Thoracic aorta (tissue), 2 donors: ENCODE results near the gene PSMD13. TPM values are rescaled to one million over a fixed set of nuclear protein-coding genes. Genes with fewer than 3 reads are reported as not detected.

Source experiments
- ATAC-seq: fragments of 150-250 bp; one replicate; pipeline ENCODE4 v1.8.0; 2017; ENCODE audit warnings: low read depth; ENCODE audit not compliant: insufficient number of reproducible peaks, low FRiP score
- DNase-seq: peaks from one replicate; pipeline ENCODE4 v3.0.0-alpha.2; 2020; ENCODE audit warnings: low spot score
- H3K27ac ChIP-seq, 2 donors: fragments of 200-600 bp; sonication (generic); 1 replicate in 1 of 2; 2 replicates in 1 of 2; pipeline ENCODE4 v1.5.1; 2016; ENCODE audit warnings: mild to moderate bottlenecking in 2 of 2, moderate library complexity in 2 of 2
- H3K27me3 ChIP-seq: fragments of 200-600 bp; sonication (generic); replicated peaks from 2 replicates; pipeline ENCODE4 v1.6.0; 2016; ENCODE audit warnings: mild to moderate bottlenecking; ENCODE audit not compliant: insufficient read depth
- H3K36me3 ChIP-seq: fragments of 200-600 bp; sonication (generic); one replicate; pipeline ENCODE4 v1.5.1; 2016
- H3K4me1 ChIP-seq, 2 donors: fragments of 200-600 bp; sonication (generic); 1 replicate in 1 of 2; 2 replicates in 1 of 2; pipeline versions ENCODE4 v1.5.1 to v1.6.0; 2016; ENCODE audit warnings: low read depth in 2 of 2, mild to moderate bottlenecking in 1 of 2; ENCODE audit not compliant: control insufficient read depth in 1 of 2
- H3K4me3 ChIP-seq: fragments of 200-600 bp; sonication (generic); 2 replicates; pipeline ENCODE4 v1.5.1; 2016; ENCODE audit warnings: mild to moderate bottlenecking
- H3K9me3 ChIP-seq: fragments of 200-600 bp; sonication (generic); 2 replicates; pipeline ENCODE4 v1.5.1; 2016
- total RNA-seq, 2 donors: library from RNA; depleted of rRNA; stranded (reverse); fragments of >200 nt; gene quantifications; one replicate each; pipeline versions ENCODE4 v1.1.0 to v1.2.3, GENCODE V29; 2016
- TF ChIP-seq, protein P1 (sequence below): fragments of 200-600 bp; sonication (generic); IDR thresholded peaks from one replicate; pipeline ENCODE4 v1.5.1; 2019; ENCODE audit warnings: antibody characterized with exemption

PSMD13 gene
- total RNA-seq, 2 donors from 2014 or later: 79.6 to 90.8 TPM

GRCh38 chr11:270451-271318, 33.9 kb downstream of the PSMD13 start:
- Histone ChIP-seq H3K27ac (no peak overlapping the region), H3K36me3 (no peaks in the 10 kb centered on the region), H3K4me3 (no peak overlapping the region), H3K4me1 (no peaks in the 10 kb centered on the region), H3K9me3 (peaks cover 6% of the 10 kb centered on the region), H3K27me3 (no peaks in the 10 kb centered on the region)
- ATAC-seq: no peak
- TF ChIP-seq, protein P1, sequence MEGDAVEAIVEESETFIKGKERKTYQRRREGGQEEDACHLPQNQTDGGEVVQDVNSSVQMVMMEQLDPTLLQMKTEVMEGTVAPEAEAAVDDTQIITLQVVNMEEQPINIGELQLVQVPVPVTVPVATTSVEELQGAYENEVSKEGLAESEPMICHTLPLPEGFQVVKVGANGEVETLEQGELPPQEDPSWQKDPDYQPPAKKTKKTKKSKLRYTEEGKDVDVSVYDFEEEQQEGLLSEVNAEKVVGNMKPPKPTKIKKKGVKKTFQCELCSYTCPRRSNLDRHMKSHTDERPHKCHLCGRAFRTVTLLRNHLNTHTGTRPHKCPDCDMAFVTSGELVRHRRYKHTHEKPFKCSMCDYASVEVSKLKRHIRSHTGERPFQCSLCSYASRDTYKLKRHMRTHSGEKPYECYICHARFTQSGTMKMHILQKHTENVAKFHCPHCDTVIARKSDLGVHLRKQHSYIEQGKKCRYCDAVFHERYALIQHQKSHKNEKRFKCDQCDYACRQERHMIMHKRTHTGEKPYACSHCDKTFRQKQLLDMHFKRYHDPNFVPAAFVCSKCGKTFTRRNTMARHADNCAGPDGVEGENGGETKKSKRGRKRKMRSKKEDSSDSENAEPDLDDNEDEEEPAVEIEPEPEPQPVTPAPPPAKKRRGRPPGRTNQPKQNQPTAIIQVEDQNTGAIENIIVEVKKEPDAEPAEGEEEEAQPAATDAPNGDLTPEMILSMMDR: no peak
- no peak for DNase-seq

GRCh38 chr11:271319-271715, 34.5 kb downstream of the PSMD13 start:
- TF ChIP-seq, protein P1: no peak
- H3K9me3 ChIP-seq: no peaks in the 10 kb centered on the region
- H3K36me3 ChIP-seq: no peaks in the 10 kb centered on the region
- ATAC-seq (no peak), DNase-seq (no peak)
- no peaks in the 10 kb centered on the region for H3K27me3 ChIP-seq
- H3K27ac ChIP-seq: no peak overlapping the region
- H3K4me3 ChIP-seq: no peak overlapping the region
- H3K4me1 ChIP-seq: no peaks in the 10 kb centered on the region

GRCh38 chr11:272195-272930, 35.6 kb downstream of the PSMD13 start:
- Histone ChIP-seq H3K36me3 (no peaks in the 10 kb centered on the region), H3K27ac (no peak overlapping the region), H3K9me3 (no peaks in the 10 kb centered on the region), H3K27me3 (no peaks in the 10 kb centered on the region), H3K4me3 (no peak overlapping the region), H3K4me1 (no peaks in the 10 kb centered on the region)
- ATAC-seq (no peak), DNase-seq (no peak)
- TF ChIP-seq, protein P1: no peak

GRCh38 chr11:272931-273198, 36.1 kb downstream of the PSMD13 start:
- Histone ChIP-seq H3K4me3 (no peak overlapping the region), H3K36me3 (no peaks in the 10 kb centered on the region), H3K27me3 (no peaks in the 10 kb centered on the region), H3K27ac (no peak overlapping the region), H3K4me1 (no peaks in the 10 kb centered on the region), H3K9me3 (no peaks in the 10 kb centered on the region)
- TF ChIP-seq, protein P1: no peak
- DNase-seq (no peak), ATAC-seq (no peak)

DNA sequence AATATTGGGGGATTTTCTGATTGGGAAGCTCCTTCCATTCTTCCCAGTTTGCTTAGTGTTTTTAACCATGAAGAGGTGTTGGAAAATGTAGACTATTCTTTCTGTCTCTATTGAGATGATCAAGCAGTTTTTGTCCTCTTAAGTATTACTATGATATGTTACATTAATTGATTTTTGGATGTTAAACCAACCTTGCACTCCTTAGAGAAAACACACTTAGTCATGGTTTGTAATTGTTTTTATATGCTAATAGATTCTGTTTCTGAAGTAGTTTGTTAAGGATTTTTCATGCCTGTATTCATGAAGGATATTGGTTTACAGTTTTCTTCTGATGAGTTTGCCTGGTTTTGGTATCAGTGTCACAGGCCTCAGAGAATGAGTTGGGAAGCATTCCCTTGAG, 39.4 kb downstream of the PSMD13 start:
- DNase-seq (no peak), ATAC-seq (no peak)
- Histone ChIP-seq H3K27ac (no peak overlapping the region), H3K36me3 (no peaks in the 10 kb centered on the region), H3K4me3 (no peak overlapping the region), H3K27me3 (peaks cover 5% of the 10 kb centered on the region), H3K4me1 (peaks cover 0 to 22% of the 10 kb centered on the region in 2 donors), H3K9me3 (no peaks in the 10 kb centered on the region)
- TF ChIP-seq, protein P1: no peak
